GM19025 (cell line): Measurements from ENCODE around the gene E2F1.
A peak's percentile ranks its signal among the peaks of the same experiment; 100 is the strongest.

Experiments
- ATAC-seq: cut with Tn5 transposase; IDR thresholded peaks from one replicate; pipeline ENCODE4 v1.9.1; 2021; ENCODE audit warnings: mild to moderate bottlenecking, low read depth, moderate library complexity; ENCODE audit not compliant: unreplicated experiment

The E2F1 gene

GRCh38 chr20:33673410-33674293 is 12.5 kb downstream of the E2F1 start:
- no peak for ATAC-seq

- ATAC-seq: no peak
These were observed 13.1 kb downstream of the E2F1 start for GRCh38 chr20:33673114-33673409.

- ATAC-seq: no peak
These were observed 13.6 kb downstream of the E2F1 start for GRCh38 chr20:33672426-33673113.

GRCh38 chr20:33671573-33672288 is 14.5 kb downstream of the E2F1 start:
- no peak for ATAC-seq

- no peak for ATAC-seq
These were observed 15.3 kb downstream of the E2F1 start for GRCh38 chr20:33670715-33671499.

GRCh38 chr20:33669873-33670640 is 16.1 kb downstream of the E2F1 start:
- ATAC-seq: no peak

GRCh38 chr20:33669224-33669623 is 17.0 kb downstream of the E2F1 start:
- ATAC-seq: no peak

- no peak for ATAC-seq
These were observed 17.6 kb downstream of the E2F1 start for GRCh38 chr20:33668466-33669155.

- ATAC-seq: peak; percentile 32
These were observed 18.3 kb downstream of the E2F1 start for GRCh38 chr20:33667676-33668465.

- ATAC-seq: peak; percentile 2
These were observed 18.9 kb downstream of the E2F1 start for GRCh38 chr20:33667245-33667675.

- peak; percentile 64 for ATAC-seq
These were observed 19.6 kb downstream of the E2F1 start, which contains the start of gene ACTL10 for GRCh38 chr20:33666293-33667244. Gene ACTL10, plus strand, starts transcription at chr20:33666943. Its CDS starts 555 bp downstream, at chr20:33667498.

GRCh38 chr20:33664762-33665144 is 21.4 kb downstream of the E2F1 start:
- no peak for ATAC-seq

- ATAC-seq: no peak
These were observed 22.0 kb downstream of the E2F1 start for GRCh38 chr20:33664085-33664761.

GRCh38 chr20:33663161-33664084 is 22.8 kb downstream of the E2F1 start:
- peak; percentile 34 for ATAC-seq

- ATAC-seq: no peak
These were observed 24.0 kb downstream of the E2F1 start, which contains the start of gene C20orf144 for GRCh38 chr20:33662172-33662571. Gene C20orf144, plus strand, starts transcription at chr20:33662327. Its CDS starts 19 bp downstream, at chr20:33662346.

GRCh38 chr20:33660685-33661058 is 25.5 kb downstream of the E2F1 start:
- ATAC-seq: no peak
